Measurements from ENCODE around the gene FBXO8. TPM values are rescaled to one million over a fixed set of nuclear protein-coding genes. Genes with fewer than 3 reads are reported as not detected.

The FBXO8 gene
- total RNA-seq, 1 experiment from 2014 or later, result 16.7 TPM

GRCh38 chr4:174324725-174325124 is 41.3 kb upstream of the FBXO8 start:
- H3K79me2 ChIP-seq (ENCODE audit: low read depth), result no peaks in the 10 kb centered on the region
- no peak overlapping the region for H3K4me2 ChIP-seq
- ChIA-PET POLR2A (ENCODE audit: unreplicated experiment) (no interaction called here), CTCF (no interaction called here)
- H3K9me3 ChIP-seq (ENCODE audit: insufficient read depth, low read depth), result no peaks in the 10 kb centered on the region
- H3K9me2 ChIP-seq (ENCODE audit: insufficient read depth), result no peaks in the 10 kb centered on the region
- no peak for TF ChIP-seq CTCF (conservative IDR thresholded peaks at IDR 0.05)
- no peak for TF ChIP-seq EZH2 (IDR thresholded peaks at IDR 0.05; ENCODE audit: low read depth)
- DNase-seq, result no peak
- no peak overlapping the region for H3K27ac ChIP-seq
- no peaks in the 10 kb centered on the region for H3K4me1 ChIP-seq (replicated peaks; ENCODE audit: insufficient read depth)
- H4K20me1 ChIP-seq (ENCODE audit: insufficient read depth), result no peaks in the 10 kb centered on the region
- no peaks in the 10 kb centered on the region for H3K27me3 ChIP-seq (ENCODE audit: insufficient read depth, low read depth)
- no peaks in the 10 kb centered on the region for H3K36me3 ChIP-seq (ENCODE audit: low read depth)
- no peak overlapping the region for H2AFZ ChIP-seq
- intact Hi-C loops (cut with micrococcal nuclease; ENCODE audit: unreplicated experiment), result no loop called here
- H3K4me3 ChIP-seq, result no peak overlapping the region
- no peaks in the 10 kb centered on the region for H3F3A ChIP-seq (ENCODE audit: insufficient read depth, low read depth)
- BruUV-seq (replicated peaks), result no TSS peak

GRCh38 chr4:174324236-174324635 is 40.8 kb upstream of the FBXO8 start:
- intact Hi-C loops (cut with micrococcal nuclease; ENCODE audit: unreplicated experiment), result no loop called here
- TF ChIP-seq CTCF (conservative IDR thresholded peaks at IDR 0.05) (no peak), EZH2 (IDR thresholded peaks at IDR 0.05; ENCODE audit: low read depth) (no peak)
- Histone ChIP-seq H3K9me3 (ENCODE audit: insufficient read depth, low read depth) (no peaks in the 10 kb centered on the region), H3K27ac (no peak overlapping the region), H3K36me3 (ENCODE audit: low read depth) (no peaks in the 10 kb centered on the region), H4K20me1 (ENCODE audit: insufficient read depth) (no peaks in the 10 kb centered on the region), H3F3A (ENCODE audit: insufficient read depth, low read depth) (no peaks in the 10 kb centered on the region), H3K4me2 (no peak overlapping the region), H3K9me2 (ENCODE audit: insufficient read depth) (no peaks in the 10 kb centered on the region), H2AFZ (no peak overlapping the region), H3K27me3 (ENCODE audit: insufficient read depth, low read depth) (no peaks in the 10 kb centered on the region), H3K4me3 (no peak overlapping the region), H3K79me2 (ENCODE audit: low read depth) (no peaks in the 10 kb centered on the region), H3K4me1 (replicated peaks; ENCODE audit: insufficient read depth) (no peaks in the 10 kb centered on the region)
- CTCF ChIA-PET, result no interaction called here
- POLR2A ChIA-PET (ENCODE audit: unreplicated experiment), result no interaction called here
- no peak for DNase-seq
- no TSS peak for BruUV-seq (replicated peaks)

GRCh38 chr4:174320494-174321199 is 37.2 kb upstream of the FBXO8 start:
- TF ChIP-seq CTCF (conservative IDR thresholded peaks at IDR 0.05), result no peak
- no peak for TF ChIP-seq EZH2 (IDR thresholded peaks at IDR 0.05; ENCODE audit: low read depth)
- ChIA-PET CTCF (no interaction called here), POLR2A (ENCODE audit: unreplicated experiment) (no interaction called here)
- Histone ChIP-seq H3K36me3 (ENCODE audit: low read depth) (no peaks in the 10 kb centered on the region), H4K20me1 (ENCODE audit: insufficient read depth) (no peaks in the 10 kb centered on the region), H3K9me2 (ENCODE audit: insufficient read depth) (no peaks in the 10 kb centered on the region), H3K79me2 (ENCODE audit: low read depth) (no peaks in the 10 kb centered on the region), H3K4me2 (no peak overlapping the region), H3K27me3 (ENCODE audit: insufficient read depth, low read depth) (no peaks in the 10 kb centered on the region), H3F3A (ENCODE audit: insufficient read depth, low read depth) (no peaks in the 10 kb centered on the region), H3K27ac (no peak overlapping the region), H3K9me3 (ENCODE audit: insufficient read depth, low read depth) (no peaks in the 10 kb centered on the region), H2AFZ (no peak overlapping the region), H3K4me1 (replicated peaks; ENCODE audit: insufficient read depth) (no peaks in the 10 kb centered on the region), H3K4me3 (no peak overlapping the region)
- no peak for DNase-seq
- BruUV-seq (replicated peaks), result no TSS peak
- intact Hi-C loops (cut with micrococcal nuclease; ENCODE audit: unreplicated experiment), result no loop called here
